GM18868 (cell line): ENCODE data around the gene UBE4A.
"Not testable (repeated sequence)": the region's sequence is repeated elsewhere in the genome, so short reads cannot be mapped to it uniquely, and the experiment has no call there.

Experiments used
- ATAC-seq: cut with Tn5 transposase; IDR thresholded peaks from one replicate; pipeline ENCODE4 v1.9.1; 2021; ENCODE audit warnings: mild to moderate bottlenecking, moderate library complexity; ENCODE audit not compliant: unreplicated experiment

Gene UBE4A

DNA sequence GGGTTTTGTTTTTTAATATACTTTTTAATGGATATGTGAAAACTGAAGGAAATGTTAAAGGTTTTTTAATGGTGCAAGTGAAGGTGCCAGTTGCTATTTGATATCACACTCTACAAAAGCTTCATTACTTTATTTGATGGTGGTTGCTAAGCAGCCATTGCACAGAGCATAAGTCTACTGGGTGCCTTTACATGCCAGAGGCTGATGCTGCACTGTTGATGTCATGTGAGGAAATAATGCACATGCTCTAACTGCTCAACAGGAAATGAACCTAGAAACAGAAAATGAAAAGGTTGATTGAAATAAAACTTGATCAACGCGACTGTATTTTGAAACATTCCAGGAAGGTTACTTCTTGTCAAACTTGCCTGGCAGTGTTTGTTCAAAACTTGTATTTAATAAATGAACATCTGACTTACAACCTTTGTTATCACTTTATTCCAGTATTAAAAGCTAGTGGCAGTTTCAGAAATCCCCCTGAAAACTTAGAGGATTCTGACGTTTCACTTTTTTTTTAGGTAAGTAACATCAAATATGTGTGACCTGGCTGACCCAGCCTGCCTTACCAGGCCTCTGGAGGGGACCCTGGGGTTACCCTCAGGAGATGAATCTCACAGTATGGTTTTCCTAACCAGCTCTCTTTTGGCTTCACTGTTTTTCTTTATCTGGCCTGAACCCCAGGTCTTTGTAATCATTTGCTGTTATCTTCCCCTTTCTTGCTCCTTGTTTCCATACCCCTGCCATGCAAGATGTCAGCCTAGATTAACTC is 39.6 kb downstream of the UBE4A start:
- ATAC-seq = peak; percentile 45

GRCh38 chr11:118401151-118401879 is 41.9 kb downstream of the UBE4A start, which contains the start of gene ATP5MG:
TSS of gene ATP5MG (plus strand) at chr11:118401606. CDS start at chr11:118401666, 60 bp downstream.
- ATAC-seq = peak; percentile 54

DNA sequence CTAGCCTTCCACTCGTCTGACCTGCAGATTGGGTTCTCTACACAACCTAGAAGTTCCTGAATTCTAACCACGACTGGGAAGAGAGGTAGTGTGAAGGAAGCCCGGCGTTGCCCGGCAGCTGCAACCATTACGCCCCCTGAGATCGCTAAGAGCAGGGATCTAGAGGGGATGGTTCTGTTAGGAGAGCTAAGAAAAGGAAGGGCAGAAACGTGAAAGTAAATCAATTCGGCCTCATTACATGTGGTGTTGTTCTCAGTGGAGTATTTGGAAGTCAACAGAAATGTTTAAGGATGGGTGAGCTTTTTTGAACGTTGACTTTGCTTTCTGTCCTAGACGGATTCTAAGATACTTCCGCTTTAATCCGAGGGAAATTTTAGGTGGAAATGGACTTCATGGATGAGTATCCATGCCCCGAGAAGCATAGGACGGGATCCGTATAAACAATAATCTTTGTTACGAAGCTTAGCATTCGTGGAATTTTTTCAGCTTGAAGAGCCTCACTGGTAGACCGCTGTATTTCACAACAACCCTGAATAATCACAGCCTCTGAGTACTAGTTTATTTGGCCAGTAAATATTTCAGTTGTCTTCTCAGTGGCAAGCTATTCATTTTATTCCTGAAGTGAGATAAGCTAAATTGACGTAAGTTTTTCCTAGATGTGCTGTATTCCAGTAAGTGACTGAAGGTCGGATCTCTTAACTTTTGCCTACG is 42.6 kb downstream of the UBE4A start:
- ATAC-seq = peak; percentile 9

- ATAC-seq = not testable (repeated sequence)
Observed at GRCh38 chr11:118402594-118402993, 43.2 kb downstream of the UBE4A start.

DNA sequence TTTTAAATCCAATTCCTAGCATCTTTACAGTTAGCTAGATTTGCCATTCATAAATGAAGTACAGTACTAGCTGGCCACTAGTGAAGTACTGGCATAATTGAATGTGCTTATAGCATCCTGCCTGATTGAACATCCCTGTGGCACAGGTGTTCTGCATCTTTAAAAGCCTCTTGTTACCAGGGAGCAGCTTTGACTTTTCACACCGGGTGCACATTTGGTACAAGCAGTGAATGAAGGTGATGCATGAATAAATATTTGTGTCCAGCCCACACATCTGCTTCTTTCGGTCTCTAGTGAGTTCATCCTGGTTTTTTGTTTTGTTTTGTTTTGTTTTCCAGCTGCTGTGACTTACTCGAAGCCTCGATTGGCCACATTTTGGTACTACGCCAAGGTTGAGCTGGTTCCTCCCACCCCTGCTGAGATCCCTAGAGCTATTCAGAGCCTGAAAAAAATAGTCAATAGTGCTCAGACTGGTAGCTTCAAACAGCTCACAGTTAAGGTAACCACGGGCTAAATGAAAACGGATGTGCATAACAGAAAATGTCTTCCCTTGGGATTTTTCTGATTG is 47.3 kb downstream of the UBE4A start:
- ATAC-seq = no peak

DNA sequence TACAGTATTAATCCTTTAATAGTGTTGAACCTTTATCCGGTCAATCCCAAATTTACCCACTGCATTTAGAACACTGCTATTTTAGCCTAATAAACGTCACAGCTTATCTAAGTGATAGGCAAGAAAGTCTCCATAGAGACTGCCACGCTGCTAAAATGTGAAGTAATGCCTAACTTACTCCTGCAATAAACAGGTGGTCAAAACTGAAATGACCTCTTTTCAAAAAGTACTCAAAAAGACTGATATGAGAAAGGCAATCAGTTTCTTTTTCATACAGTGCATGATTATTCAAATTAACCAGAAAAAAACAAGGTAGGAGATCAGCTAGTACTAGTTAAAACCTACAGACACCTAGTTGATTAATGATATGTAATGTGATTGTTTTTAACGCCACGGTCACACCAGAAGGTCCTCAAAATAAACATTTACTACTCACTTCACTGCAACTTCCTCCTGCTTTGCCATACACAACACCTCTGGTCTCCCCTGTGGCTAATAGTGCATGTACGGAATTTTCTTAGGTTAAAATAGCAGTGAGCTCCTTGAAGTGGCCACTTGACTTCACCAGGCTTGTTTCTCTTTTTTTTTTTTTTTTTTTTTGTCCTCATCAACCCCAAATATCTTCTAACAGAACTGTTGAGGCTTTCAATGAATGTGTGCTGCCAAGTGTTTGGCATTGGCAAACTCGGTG is 50.8 kb downstream of the UBE4A start:
- no peak for ATAC-seq

- ATAC-seq = no peak
Observed at GRCh38 chr11:118411530-118411929, 52.1 kb downstream of the UBE4A start.

- ATAC-seq = no peak
Observed at GRCh38 chr11:118412921-118413320, 53.5 kb downstream of the UBE4A start.

GRCh38 chr11:118415062-118415738 is 55.8 kb downstream of the UBE4A start:
- ATAC-seq = no peak

DNA sequence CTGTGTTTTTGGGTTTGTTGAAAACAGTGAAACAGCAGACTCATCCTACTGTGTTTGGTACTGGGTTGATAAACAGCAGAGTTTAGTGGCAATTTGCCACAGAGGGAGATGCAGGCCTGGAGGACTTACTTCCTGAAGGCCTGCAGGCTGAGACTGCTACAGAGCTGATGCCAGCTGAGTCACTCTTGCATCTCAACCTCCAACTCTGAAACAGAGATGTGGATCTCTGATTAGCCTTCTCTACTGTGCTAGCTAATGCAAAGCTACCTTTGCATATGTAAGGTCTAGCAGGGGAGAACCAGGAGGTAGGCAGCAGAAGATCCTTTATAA is 56.3 kb downstream of the UBE4A start:
- no peak for ATAC-seq

- not testable (repeated sequence) for ATAC-seq
Observed at GRCh38 chr11:118416900-118417299, 57.5 kb downstream of the UBE4A start.

GRCh38 chr11:118417801-118418200 is 58.4 kb downstream of the UBE4A start:
- ATAC-seq = no peak

GRCh38 chr11:118418766-118419165 is 59.4 kb downstream of the UBE4A start:
- no peak for ATAC-seq

- ATAC-seq = no peak
Observed at GRCh38 chr11:118427707-118428106, 68.3 kb downstream of the UBE4A start.

DNA sequence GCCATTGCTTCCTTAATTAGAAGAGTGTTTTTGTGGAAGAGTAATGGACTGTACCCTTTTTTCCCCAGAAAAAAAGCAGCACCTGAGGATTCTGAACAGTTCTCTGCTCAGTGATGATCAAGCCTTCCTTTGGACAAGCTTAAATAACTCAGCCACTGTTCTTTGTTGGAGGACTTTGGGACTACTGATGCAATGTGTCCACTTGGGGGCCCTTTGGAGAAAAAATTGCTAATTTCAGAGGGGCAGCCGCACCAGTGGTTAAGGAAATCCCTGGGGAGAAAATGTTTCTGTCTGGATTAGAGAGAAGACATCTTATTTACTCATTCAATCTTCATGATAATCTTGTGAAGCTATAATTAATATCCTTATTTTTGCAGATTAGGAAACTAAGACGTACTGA is 71.6 kb downstream of the UBE4A start:
- ATAC-seq = no peak

DNA sequence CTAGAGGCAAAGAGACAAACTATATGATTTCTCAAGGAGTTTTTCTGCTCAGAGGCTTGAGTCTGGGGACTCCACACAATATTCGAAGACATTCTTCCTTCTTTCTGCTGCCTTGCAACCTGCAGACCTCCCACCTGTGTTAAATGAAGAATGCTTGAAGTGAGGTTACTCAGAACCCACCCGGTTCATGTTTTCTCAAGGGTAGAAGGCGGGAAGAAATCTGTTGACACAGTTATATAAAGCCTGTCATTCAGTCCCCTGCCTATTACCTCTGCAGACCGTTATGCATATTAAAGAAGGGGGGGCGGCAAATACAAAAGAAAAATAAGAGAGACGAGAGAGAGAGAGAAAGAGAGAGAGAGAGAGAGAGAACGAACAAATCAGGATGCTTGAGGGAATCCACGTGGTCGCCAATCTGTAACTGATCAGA is 74.7 kb downstream of the UBE4A start:
- ATAC-seq = no peak

- no peak for ATAC-seq
Observed at GRCh38 chr11:118434553-118435289, 75.3 kb downstream of the UBE4A start.

- peak; percentile 20 for ATAC-seq
Observed at GRCh38 chr11:118435290-118435892, 76.0 kb downstream of the UBE4A start.
